Parathyroid adenoma (tissue), 2 donors: ENCODE measurements around the gene KSR1.
"Not testable (repeated sequence)": the region's sequence is repeated elsewhere in the genome, so short reads cannot be mapped to it uniquely, and the experiment has no call there.

ENCODE experiments used
- H2AFZ ChIP-seq: fragments of 300-600 bp; sonication (generic); one replicate; pipeline ENCODE4 v1.7.0; 2017; ENCODE audit warnings: antibody characterized with exemption, mild to moderate bottlenecking
- H3K27ac ChIP-seq: fragments of 300-600 bp; sonication (generic); one replicate; pipeline ENCODE4 v1.7.0; 2017
- H3K27me3 ChIP-seq: fragments of 300-600 bp; sonication (generic); one replicate; pipeline ENCODE4 v1.7.0; 2017; ENCODE audit warnings: low read length; ENCODE audit not compliant: control insufficient read depth, insufficient read depth
- H3K36me3 ChIP-seq: fragments of 300-600 bp; sonication (generic); one replicate; pipeline ENCODE4 v1.7.0; 2017; ENCODE audit warnings: low read length; ENCODE audit not compliant: control insufficient read depth, insufficient read depth
- H3K4me1 ChIP-seq: fragments of 300-600 bp; sonication (generic); one replicate; pipeline ENCODE4 v1.7.0; 2017; ENCODE audit warnings: control low read depth
- H3K4me2 ChIP-seq: fragments of 300-600 bp; sonication (generic); one replicate; pipeline ENCODE4 v1.7.0; 2017; ENCODE audit warnings: low read length
- H3K4me3 ChIP-seq: fragments of 300-600 bp; sonication (generic); one replicate; pipeline ENCODE4 v1.7.0; 2017; ENCODE audit warnings: low read depth, low read length
- H3K79me2 ChIP-seq: fragments of 300-600 bp; sonication (generic); one replicate; pipeline ENCODE4 v1.7.0; 2017; ENCODE audit warnings: control low read depth
- H3K9ac ChIP-seq: fragments of 300-600 bp; sonication (generic); one replicate; pipeline ENCODE4 v1.7.0; 2017; ENCODE audit warnings: mild to moderate bottlenecking
- H3K9me3 ChIP-seq: fragments of 300-600 bp; sonication (generic); one replicate; pipeline ENCODE4 v1.7.0; 2017; ENCODE audit warnings: low read length; ENCODE audit not compliant: control insufficient read depth
- TF ChIP-seq, protein P1 (sequence below): fragments of 300-600 bp; sonication (generic); IDR thresholded peaks from one replicate; pipeline ENCODE4 v1.7.0; 2017; ENCODE audit warnings: antibody characterized with exemption, mild to moderate bottlenecking
- donor health status: primary hyperparathyroidism.

Gene KSR1

DNA sequence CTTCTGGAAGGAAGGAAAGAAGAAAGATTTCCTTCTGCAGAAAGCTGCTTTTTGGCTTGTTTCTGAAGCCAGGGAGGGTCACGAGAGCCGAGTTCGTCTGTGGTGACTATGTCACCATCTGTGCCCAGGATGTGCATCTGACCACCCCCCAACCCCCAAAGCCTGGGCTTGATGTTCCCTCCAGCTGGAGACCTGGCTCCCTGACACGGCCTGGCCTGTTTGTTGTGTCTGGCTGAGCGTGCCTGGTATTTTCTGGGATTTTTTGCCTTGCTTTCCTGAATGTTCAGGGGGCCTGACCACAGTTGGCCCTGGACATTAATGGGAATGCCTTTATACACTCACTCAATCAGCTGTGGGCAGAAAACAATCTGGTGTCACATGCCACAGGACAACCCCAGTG is 213.6 kb downstream of the KSR1 start:
- Histone ChIP-seq H3K4me1 (no peaks in the 10 kb centered on the region), H2AFZ (no peak overlapping the region), H3K27me3 (no peaks in the 10 kb centered on the region), H3K4me3 (no peak overlapping the region), H3K27ac (no peak overlapping the region), H3K36me3 (no peaks in the 10 kb centered on the region), H3K79me2 (no peaks in the 10 kb centered on the region), H3K9me3 (no peaks in the 10 kb centered on the region), H3K4me2 (no peak overlapping the region), H3K9ac (no peak overlapping the region)
- TF ChIP-seq, protein P1, sequence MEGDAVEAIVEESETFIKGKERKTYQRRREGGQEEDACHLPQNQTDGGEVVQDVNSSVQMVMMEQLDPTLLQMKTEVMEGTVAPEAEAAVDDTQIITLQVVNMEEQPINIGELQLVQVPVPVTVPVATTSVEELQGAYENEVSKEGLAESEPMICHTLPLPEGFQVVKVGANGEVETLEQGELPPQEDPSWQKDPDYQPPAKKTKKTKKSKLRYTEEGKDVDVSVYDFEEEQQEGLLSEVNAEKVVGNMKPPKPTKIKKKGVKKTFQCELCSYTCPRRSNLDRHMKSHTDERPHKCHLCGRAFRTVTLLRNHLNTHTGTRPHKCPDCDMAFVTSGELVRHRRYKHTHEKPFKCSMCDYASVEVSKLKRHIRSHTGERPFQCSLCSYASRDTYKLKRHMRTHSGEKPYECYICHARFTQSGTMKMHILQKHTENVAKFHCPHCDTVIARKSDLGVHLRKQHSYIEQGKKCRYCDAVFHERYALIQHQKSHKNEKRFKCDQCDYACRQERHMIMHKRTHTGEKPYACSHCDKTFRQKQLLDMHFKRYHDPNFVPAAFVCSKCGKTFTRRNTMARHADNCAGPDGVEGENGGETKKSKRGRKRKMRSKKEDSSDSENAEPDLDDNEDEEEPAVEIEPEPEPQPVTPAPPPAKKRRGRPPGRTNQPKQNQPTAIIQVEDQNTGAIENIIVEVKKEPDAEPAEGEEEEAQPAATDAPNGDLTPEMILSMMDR = no peak

DNA sequence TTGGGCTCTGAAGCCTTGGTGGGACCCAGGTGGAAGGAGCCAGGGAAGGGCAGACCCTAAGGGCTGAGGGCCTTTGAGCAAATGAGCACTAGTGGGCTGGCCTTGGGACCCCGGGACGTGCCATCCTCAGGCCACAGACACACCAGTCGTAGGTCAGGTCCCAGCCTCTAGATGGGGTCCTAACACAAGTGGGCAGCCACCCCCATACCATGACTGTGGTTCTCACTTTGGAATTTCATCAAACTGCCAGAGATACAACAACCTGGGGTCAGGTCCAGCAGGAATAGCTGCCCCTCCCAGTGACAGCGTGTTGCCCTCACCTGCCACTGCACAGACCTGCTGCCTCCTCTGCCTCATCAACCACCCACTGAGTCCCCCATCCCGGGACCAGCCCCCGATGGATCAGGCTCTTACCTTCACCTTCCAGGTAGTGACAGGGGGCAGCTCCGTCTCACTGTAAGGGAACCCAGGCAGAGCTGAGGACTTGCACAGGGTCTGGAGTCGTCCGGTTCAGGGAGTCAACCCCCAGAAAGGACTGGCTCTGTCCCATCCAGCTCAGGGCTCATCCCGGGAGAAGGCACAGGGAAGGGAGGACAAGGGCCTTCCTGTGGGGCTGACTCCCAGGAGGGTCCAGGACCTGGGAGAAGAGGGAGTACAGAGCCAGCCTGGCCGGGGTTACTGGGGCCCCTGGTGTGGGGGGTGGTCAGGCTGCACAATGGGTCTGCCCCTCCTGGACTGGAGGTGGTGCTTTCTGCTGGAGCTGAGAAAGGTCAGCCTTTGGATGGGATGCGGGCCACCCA is 214.7 kb downstream of the KSR1 start:
- H3K4me1 ChIP-seq = no peaks in the 10 kb centered on the region
- no peak overlapping the region for H3K4me2 ChIP-seq
- H2AFZ ChIP-seq = no peak overlapping the region
- H3K9ac ChIP-seq = no peak overlapping the region
- H3K4me3 ChIP-seq = no peak overlapping the region
- H3K9me3 ChIP-seq = no peaks in the 10 kb centered on the region
- no peak overlapping the region for H3K27ac ChIP-seq
- no peaks in the 10 kb centered on the region for H3K79me2 ChIP-seq
- H3K27me3 ChIP-seq = no peaks in the 10 kb centered on the region
- TF ChIP-seq, protein P1 = no peak
- no peaks in the 10 kb centered on the region for H3K36me3 ChIP-seq

DNA sequence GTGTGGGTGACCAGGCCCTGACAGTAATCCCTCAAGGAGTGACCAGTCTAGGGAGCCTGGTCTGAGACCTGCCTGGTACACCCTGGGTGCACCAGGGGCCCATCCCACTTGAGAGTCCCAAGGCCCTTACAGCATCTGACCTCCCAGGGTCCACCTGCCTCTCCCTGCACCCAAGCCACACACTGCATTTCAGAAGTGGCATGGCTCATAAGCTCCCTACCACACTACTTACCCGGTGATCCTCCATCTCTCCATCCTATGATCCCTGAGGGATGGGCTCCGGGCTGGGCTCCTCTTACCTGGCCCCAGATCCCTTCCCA is 215.3 kb downstream of the KSR1 start:
- no peaks in the 10 kb centered on the region for H3K79me2 ChIP-seq
- no peak overlapping the region for H2AFZ ChIP-seq
- no peaks in the 10 kb centered on the region for H3K9me3 ChIP-seq
- no peak overlapping the region for H3K27ac ChIP-seq
- H3K4me3 ChIP-seq = no peak overlapping the region
- H3K36me3 ChIP-seq = no peaks in the 10 kb centered on the region
- no peaks in the 10 kb centered on the region for H3K27me3 ChIP-seq
- no peaks in the 10 kb centered on the region for H3K4me1 ChIP-seq
- no peak overlapping the region for H3K9ac ChIP-seq
- TF ChIP-seq, protein P1 = no peak
- no peak overlapping the region for H3K4me2 ChIP-seq

DNA sequence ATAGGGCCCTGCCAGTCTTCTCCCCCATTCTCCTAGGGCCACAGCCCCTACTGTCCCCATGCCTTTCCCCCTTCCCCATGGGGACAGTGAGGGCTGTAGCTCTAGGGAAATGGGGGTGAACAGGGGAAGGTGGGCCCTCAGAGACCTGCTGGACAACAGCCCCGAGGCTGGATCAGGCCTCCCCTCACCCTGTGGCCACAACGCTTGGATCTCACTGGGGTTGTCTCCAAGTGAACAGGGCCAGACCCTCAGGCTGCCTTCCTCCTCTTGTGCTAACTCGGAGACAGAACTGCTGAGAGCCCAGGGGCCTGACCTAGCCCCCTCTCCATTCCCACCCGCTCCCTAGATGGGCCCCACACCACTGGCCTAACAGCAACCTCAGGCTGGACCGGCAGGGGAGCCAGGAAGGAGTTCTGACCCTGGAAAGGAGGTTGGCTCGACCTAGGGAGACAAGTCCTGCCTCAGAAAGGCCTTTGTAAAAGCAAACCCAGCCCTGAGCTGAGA is 215.8 kb downstream of the KSR1 start:
- H3K9me3 ChIP-seq, H3K27ac ChIP-seq, H3K4me1 ChIP-seq, H2AFZ ChIP-seq, H3K79me2 ChIP-seq, H3K36me3 ChIP-seq, H3K4me3 ChIP-seq, H3K27me3 ChIP-seq, H3K9ac ChIP-seq, H3K4me2 ChIP-seq: not testable (repeated sequence)

DNA sequence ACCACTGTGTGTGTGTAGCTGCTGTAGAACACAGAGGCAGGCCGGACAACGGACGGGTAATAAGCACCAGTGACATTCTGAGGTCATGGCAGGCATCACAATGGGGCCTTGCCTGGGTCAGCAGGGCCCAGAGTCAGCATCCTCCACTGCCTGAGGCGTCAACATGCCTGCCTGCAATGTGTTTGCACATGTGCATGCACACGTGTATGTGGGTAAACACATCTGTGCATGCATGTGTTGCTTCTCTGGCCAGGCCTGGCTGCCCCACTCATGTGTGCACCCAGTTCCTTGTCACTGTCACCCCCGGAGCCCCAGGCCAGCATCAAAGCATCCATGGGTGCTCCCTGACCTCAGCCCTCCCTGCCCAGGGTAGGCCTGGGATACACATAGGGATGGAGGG is 218.1 kb downstream of the KSR1 start:
- Histone ChIP-seq H3K36me3 (no peaks in the 10 kb centered on the region), H3K79me2 (no peaks in the 10 kb centered on the region), H3K4me1 (no peaks in the 10 kb centered on the region), H3K27me3 (no peaks in the 10 kb centered on the region), H2AFZ (no peak overlapping the region), H3K4me3 (no peak overlapping the region), H3K4me2 (no peak overlapping the region), H3K9me3 (no peaks in the 10 kb centered on the region), H3K27ac (no peak overlapping the region), H3K9ac (no peak overlapping the region)
- TF ChIP-seq, protein P1 = no peak
